Sciatic nerve (tissue), 2 donors: Measurements from ENCODE around the gene HMGXB3. TPM values are rescaled to one million over a fixed set of nuclear protein-coding genes. Genes with fewer than 3 reads are reported as not detected.
"Not testable (repeated sequence)": the region's sequence is repeated elsewhere in the genome, so short reads cannot be mapped to it uniquely, and the experiment has no call there.

Source experiments
- ATAC-seq: fragments of 200-7000 bp; cut with Tn5 transposase; one replicate; pipeline ENCODE4 v1.9.1; 2020; ENCODE audit warnings: mild to moderate bottlenecking, moderate library complexity
- DNase-seq: peaks from one replicate; pipeline ENCODE4 v3.0.0-alpha.2; 2020; ENCODE audit warnings: low spot score
- intact Hi-C: fragments of 100-400 bp; cut with DNase I; formaldehyde crosslinking; loops from one replicate; pipeline ENCODE4 v1.14.2; 2022
- total RNA-seq: library from RNA; stranded (reverse); fragmentation: NEBNext Ultra II Directional; extraction: Animal tissue kit (Norgen Biotek cat#: 25700); gene quantifications from one replicate; pipeline ENCODE4 v1.2.1, GENCODE V29; 2021
- donor health status: DM: no; HTN: no; CAD: no.
- donor health status: DM: no; HTN: no; CAD: no.

The HMGXB3 gene
- total RNA-seq, 1 donor from 2014 or later = 34.6 TPM

DNA sequence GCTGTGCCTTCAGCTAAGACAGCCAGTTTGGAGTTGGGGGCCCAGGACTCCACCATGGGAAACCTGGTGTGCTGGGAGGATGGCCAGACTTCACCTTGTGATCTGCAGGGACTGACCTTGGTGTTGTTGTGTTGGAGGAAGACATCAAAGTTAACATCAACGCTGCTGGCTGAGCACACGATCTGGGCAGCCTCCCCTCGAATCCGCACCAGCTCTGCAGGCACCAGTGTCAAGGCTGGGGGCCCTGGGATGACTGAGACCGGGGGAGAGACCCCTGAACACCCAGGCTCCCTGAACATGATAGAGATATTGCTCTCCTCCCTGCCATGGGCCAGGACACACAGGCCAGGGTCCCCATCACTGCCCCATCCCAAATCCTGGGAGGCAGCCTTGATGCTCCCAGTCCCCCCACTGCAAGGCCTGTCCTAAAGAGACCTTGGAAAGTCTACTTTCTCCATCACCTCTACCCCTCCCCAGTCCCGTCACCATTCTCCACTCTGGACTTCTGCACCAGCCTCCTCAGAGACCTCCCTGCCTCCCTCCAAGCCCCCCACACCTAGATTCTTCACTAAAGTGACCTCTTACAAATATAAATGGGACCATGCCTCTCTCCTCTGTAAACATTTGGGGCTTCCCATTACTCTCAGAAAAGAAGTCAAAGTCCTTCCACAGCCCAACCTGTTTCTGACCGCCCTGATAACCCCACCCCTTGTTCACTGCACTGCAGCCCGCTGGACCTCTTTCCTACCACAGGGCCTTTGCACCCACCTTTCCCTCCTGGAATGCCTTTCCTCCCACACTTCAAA is 77.7 kb downstream of the HMGXB3 start:
- intact Hi-C loops = no loop called here

DNA sequence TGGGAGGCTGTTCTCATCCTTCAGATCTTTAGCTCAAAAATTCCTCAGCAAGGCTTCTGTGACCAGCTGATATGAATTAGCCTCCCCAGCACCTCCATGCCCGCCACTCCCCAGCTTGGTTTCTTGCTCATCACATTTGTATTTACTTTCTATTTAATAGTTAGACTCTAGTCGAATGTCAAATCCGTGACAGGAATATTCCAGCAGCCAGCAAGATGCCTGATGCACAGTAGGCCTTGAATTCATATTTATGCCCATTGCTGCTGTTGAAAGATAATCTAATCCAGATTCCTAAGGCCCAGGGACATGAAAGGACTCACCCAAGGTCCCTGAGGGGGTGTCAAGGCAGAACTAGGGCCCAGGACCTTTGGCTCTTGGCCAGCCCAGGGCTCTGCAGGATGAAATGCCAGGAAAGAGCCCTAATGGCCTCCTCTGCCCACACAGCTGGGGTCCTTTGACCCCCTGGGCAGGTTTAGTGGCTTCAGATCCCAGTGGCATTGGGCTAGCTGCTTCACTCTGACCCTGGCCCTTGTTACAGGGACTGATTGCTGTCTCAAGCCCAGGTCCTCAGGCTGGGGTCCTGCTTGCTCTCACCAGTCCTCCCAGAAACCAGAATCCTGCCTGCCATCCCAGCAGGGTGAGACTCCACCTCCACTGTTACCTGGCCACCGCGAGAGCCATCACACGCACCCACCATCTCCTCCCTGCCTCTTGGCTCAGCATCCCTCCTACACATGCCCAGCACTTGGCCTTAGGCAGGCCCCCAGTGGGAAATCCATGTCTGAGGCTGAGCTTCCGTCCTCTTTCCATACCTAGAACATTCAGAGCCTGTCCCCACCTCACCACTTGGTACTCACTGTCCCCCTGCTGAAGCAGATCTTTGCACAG is 78.5 kb downstream of the HMGXB3 start:
- intact Hi-C loops = no loop called here
- DNase-seq (no peak), ATAC-seq (no peak)

More for the DNA sequence above, 77.7 kb downstream of the HMGXB3 start:
- DNase-seq (no peak), ATAC-seq (no peak)

GRCh38 chr5:150079909-150080461 is 79.4 kb downstream of the HMGXB3 start:
- DNase-seq (no peak), ATAC-seq (no peak)
- intact Hi-C loops = no loop called here

GRCh38 chr5:150080696-150081435 is 80.3 kb downstream of the HMGXB3 start:
- intact Hi-C loops = no loop called here
- no peak for ATAC-seq
- no peak for DNase-seq

- intact Hi-C loops = no loop called here
- peak; percentile 79 for DNase-seq
- peak; percentile 90 for ATAC-seq
These were observed 81.2 kb downstream of the HMGXB3 start for GRCh38 chr5:150081541-150082283.

- no peak for DNase-seq
- no peak for ATAC-seq
- intact Hi-C loops = no loop called here
These were observed 81.8 kb downstream of the HMGXB3 start for GRCh38 chr5:150082374-150082773.

GRCh38 chr5:150082889-150083288 is 82.3 kb downstream of the HMGXB3 start:
- ATAC-seq = peak; percentile 18
- intact Hi-C loops = no loop called here
- no peak for DNase-seq

DNA sequence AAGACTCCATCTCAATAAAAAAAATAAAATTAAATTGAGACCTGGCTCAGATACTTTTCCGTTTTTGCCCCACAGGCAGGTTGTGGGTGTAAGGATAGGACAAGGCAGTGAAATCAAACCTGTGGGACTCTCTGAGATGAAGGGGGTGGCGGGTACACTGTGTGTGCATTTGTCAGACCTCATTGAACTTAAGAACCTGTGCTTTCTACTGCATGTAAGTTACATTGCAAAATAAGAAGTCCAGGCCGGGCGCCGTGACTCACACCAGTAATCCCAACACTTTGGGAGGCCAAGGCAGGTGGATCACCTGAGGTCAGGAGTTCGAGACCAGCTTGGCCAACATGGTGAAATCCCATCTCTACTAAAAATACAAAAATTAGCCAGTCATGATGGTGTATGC is 84.2 kb downstream of the HMGXB3 start:
- intact Hi-C loops = not testable (repeated sequence)

DNA sequence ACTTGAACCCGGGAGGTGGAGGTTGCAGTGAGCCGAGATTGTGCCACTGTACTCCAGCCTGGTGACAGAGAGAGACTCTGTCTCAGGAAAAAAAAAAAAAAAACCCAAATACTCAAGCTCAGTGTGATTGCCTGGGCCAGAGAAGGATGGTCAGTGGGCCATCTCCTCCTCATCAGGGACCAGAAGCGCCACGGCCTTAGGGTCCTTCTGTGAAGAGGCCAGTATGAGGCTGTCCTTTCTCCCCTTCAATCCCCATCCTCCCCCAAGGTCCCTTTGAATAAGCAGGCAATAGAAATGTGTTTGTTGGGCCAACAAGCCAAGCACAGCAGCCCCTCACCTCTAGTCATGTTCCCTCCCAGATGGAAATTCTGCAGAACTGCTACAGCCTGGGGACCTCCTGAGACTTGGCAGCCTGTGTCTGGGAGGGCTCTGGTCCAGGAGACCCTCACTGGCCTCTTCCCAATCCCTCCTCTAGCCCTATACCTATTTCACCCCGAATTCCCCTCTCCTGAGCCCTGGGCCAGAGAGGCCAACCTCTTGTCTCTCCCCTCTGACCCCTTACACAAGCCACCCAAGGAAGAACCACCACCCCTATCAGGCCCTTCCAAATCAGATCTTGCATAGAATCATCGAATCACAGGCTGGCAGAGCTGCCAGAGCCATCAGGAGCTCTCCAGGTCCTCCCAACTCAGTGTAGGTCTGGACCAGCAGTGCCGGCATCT is 84.8 kb downstream of the HMGXB3 start:
- ATAC-seq (no peak), DNase-seq (no peak)

More for the DNA sequence above, 84.2 kb downstream of the HMGXB3 start:
- not testable (repeated sequence) for DNase-seq, ATAC-seq

GRCh38 chr5:150085950-150086715 is 85.6 kb downstream of the HMGXB3 start, which contains the start of gene CSF1R:
Gene CSF1R, minus strand, starts transcription at chr5:150086554. Its CDS starts 127 bp downstream, at chr5:150086427.
- DNase-seq (no peak), ATAC-seq (peak; percentile 36)
- intact Hi-C loops = no loop called here

More for the DNA sequence above, 84.8 kb downstream of the HMGXB3 start:
- intact Hi-C loops = no loop called here

DNA sequence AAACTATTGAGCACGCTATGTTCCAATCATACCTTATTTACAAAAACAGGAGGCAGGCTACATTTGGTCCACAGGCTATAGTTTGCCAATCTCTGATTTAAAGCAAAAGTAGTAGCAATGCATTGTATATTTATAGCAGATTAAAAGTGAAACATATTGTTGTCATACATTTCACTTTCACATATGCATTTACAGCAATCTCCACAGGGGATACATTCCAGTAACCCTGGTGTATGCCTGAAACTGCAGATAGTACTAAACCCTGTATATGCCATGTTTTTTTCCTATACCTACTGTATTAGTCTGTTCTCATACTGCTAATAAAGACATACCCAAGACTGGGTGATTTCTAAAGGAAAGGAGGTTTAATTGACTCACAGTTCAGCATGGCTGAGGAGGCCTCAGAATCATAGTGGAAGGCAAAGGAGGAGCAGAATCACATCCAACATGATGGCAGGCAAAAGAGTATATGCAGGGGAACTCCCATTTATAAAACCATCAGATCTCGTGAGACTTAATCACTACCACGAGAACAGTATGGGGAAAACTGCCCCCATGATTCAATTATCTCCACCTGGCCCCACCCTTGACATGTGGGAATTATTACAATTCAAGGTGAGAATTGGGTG is 91.7 kb downstream of the HMGXB3 start:
- ATAC-seq = no peak
- DNase-seq = no peak
- intact Hi-C loops = no loop called here

DNA sequence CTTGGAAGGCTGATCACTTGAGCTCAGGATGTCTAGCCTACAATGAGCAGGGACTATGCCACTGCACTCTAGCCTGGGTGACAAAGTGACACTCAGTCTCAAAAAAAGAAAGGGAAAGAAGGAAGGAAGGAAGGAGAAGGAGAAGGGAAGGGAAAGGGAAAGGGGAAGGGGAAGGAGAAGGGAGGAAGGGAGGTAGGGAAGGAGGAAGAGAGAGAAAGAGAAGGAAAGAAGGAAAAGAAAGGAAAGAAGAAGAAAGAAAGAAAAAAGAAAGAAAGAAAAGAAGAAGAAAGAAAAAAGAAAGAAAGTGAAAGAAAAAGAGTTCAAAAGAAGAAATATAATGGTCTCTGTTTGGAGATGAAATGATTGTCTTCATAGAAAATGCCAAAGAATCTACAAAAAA is 96.6 kb downstream of the HMGXB3 start:
- DNase-seq (no peak), ATAC-seq (no peak)
- intact Hi-C loops = no loop called here

- no peak for ATAC-seq
These were observed 100.5 kb downstream of the HMGXB3 start for GRCh38 chr5:150101023-150101422.

More at GRCh38 chr5:150101023-150101422, 100.5 kb downstream of the HMGXB3 start:
- intact Hi-C loops = no loop called here
- DNase-seq = no peak
